GM18520 (cell line): ENCODE results near the gene SLC38A11.
"Not testable (repeated sequence)": the region's sequence is repeated elsewhere in the genome, so short reads cannot be mapped to it uniquely, and the experiment has no call there.

Experiments
- ATAC-seq: cut with Tn5 transposase; IDR thresholded peaks from one replicate; pipeline ENCODE4 v1.9.1; 2021; ENCODE audit not compliant: unreplicated experiment

SLC38A11 gene

GRCh38 chr2:164881524-164881923 is 73.8 kb downstream of the SLC38A11 start:
- no peak for ATAC-seq

GRCh38 chr2:164879901-164880535 is 75.3 kb downstream of the SLC38A11 start:
- no peak for ATAC-seq

GRCh38 chr2:164877927-164878326 is 77.4 kb downstream of the SLC38A11 start:
- no peak for ATAC-seq

- no peak for ATAC-seq
Observed at GRCh38 chr2:164877169-164877568, 78.2 kb downstream of the SLC38A11 start.

DNA sequence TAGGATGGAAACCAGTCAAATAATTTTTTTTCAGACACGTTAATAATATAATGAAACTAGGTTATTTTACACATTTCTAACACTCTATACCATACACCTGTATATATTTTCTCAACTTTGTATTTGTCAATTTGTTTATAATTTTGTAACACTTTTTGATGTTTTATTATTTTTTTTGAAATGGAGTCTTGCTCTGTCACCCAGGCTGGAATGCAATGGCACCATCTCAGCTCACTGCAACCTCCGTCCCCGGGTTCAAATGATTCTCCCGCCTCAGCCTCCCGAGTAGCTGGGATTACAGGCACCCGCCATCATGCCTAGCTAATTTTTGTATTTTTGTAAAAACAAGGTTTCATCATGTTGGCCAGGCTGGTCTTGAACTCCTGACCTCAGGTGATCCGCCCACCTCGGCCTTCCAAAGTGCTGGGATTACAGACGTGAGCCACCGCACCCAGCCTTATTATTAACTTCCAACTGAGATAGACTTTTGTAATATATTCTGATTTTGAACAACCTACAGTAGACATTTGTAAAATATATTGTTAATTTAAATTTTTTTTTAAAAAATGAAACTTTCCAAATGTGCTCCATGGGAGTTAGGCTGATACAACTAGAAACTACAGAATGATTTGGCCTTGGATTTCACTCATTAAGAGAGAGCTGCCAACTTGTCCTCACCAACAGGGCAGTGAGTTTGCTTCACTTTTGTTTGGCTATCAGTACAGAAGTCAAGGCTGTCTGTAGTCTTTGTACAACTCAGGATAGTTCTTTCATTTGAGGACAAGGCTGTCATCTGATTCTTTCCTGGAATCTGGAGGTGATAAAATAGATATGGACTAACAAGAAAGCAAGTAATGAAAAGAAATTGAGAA is 79.8 kb downstream of the SLC38A11 start:
- no peak for ATAC-seq

- no peak for ATAC-seq
Observed at GRCh38 chr2:164873210-164873908, 82.0 kb downstream of the SLC38A11 start.

DNA sequence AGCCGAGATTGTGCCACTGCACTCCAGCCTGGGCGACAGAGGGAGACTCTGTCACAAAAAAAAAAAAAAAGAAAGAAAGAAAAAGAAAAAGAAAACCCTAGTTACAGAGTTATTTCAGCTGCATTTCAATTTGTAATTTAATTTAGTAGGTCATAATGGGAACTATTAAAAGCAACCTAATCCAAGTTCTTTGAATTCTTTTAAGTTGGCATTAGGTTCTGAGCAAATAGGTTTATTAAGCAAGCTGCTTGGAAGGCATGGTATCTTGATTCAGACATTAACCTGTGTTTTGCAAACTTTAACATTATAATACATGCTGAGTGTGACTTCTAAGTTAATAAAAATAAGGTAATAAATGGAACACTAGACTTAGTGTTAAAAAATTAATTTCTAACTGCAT is 83.9 kb downstream of the SLC38A11 start:
- no peak for ATAC-seq

DNA sequence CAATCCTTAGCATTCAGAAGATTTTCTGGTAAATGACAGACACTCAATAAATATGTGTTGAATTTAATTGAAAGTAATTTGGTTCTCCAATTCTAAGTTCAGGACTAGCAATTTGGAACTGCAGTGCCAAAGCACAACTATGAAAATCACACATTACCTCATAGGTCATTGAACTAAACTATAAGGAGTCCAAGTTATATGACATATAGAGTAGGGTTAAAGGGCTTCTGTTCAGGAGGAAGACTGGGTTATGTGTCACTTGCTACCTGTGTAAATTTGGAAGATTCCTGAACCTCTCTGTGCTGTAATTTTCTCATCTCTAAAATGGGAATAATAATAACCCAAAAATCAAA is 85.9 kb downstream of the SLC38A11 start:
- no peak for ATAC-seq

DNA sequence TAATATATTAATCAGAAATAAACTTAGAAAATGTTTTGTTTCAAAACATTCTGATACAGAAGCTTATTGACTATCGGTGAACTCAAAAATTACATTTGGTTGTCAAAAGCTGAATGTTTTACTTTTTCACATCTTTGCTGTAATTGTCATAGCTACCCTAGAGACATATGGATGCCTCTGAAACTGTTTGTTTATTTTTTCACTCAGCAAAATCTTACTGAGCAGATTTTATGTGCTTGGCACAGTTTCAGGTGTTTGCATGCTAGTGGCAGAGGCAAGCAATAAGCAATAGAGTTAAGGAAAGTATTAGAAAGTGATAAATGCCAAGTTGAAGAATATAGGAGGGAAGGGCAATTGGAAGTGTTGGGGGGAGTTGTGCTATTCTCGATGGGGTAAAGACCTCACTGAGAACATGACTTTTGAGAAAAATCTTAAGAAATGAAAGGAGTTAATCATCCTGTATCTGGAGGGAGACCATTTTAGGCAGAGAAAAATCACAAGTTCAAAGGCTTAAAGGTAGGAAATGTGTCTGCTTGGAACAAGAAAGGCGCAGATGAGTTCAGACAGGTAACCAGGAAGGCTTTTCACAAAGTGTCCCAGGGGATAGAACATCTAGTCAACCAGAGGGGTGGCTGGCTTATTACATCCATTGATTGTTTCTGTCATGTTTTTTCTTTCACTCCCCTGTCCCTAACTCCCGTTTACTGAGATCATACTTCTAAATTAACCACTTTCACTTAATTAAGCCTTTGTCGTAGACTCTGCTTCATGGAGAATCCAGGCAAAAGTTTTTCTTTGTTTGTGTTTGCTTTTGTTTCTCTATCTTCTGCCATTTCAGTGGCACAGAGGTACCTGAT is 86.5 kb downstream of the SLC38A11 start:
- no peak for ATAC-seq

DNA sequence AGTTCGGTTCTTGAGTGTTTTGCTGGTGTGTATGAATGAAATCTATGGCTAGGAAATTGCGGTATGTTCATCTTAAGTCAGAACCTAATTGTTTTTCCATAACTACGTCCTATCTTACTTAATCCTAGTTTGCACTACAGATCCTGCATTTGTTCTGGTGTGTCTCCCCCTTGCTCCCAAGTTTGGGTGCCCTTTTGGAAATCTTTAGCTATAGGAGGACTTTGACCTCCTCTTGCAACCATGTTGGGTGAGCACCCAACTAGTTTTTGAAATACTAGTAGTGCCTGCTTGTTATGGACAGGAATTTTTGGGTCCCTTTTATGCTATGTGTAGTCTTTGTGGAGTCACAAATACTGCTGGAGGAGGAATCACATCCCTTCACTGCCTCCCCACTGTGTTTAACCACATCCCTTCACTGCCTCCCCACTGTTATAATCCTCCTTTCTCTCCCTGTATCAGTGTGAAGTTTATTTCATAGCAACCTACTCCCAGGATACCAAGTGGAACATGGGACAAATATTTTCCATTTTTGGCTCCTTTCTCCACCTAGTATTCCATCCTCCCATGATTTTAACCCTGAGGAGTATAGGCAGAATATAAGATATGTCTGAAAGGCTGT is 87.4 kb downstream of the SLC38A11 start:
- no peak for ATAC-seq

DNA sequence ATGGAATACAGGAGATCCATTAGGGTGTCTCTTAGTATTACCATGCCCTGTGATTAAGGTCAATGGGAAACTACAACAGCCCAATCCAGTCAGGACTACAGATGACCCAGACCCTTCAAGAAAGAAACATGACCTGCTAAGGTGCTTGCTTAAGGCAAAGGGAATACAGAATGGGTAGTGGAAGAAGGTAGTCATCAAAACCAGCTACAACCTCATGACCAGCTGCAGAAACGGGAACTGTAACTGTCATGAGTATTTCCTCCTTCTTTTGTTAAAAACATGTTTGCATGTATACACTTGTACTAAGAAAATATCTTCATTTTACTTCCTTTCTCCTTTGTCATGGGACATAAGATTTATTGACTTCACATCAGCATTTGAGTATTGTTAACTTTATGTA is 88.9 kb downstream of the SLC38A11 start:
- ATAC-seq = not testable (repeated sequence)

DNA sequence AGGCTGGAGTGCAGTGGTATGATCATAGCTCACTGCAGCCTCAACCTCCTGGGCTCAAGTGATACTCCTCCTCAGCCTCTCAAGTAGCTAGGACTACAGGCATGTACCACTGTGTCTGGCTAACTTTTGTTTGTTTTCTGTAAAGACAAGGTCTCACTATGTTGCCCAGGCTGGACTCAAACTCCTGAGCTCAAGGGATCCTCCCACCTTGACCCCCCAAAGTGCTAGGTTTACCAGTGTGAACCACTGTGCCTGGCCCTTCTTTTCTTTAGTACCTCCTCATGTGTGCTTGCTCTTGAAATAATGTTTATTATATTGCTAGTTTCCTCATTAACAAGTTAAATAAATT is 94.7 kb downstream of the SLC38A11 start:
- ATAC-seq = no peak

DNA sequence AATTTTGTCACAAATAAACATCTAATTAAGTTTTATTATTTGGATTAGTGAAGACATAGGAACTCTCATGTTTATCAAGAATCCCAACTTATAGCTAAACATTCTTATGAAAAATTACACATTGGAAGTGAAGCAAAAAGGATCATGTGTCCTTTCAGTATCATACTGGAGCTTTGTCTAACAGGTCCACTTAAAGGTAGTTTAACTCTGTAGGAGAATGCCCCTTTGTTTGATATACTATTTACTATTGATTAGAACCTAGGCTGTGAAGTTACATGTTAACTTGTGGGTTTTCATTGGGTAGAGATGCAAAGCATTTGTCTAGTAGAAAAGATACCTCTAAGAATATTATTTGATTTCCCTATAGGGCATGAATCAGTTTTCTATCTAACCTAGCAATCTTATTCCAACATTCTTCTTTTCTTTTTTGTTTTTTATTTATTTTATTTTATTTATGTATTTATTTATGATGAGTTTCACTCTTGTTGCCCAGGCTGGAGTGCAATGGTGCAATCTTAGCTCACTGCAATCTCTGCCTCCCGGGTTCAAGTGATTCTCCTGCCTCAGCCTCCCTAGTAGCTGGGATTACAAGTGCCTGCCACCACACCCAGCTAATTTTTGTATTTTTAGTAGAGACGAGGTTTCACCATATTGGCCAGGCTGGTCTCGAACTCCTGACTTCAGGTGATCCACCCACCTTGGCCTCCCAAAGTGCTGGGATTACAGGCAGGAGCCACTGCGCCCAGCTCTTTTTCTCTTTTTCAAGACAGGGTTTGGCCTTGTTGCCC is 95.2 kb downstream of the SLC38A11 start:
- not testable (repeated sequence) for ATAC-seq

DNA sequence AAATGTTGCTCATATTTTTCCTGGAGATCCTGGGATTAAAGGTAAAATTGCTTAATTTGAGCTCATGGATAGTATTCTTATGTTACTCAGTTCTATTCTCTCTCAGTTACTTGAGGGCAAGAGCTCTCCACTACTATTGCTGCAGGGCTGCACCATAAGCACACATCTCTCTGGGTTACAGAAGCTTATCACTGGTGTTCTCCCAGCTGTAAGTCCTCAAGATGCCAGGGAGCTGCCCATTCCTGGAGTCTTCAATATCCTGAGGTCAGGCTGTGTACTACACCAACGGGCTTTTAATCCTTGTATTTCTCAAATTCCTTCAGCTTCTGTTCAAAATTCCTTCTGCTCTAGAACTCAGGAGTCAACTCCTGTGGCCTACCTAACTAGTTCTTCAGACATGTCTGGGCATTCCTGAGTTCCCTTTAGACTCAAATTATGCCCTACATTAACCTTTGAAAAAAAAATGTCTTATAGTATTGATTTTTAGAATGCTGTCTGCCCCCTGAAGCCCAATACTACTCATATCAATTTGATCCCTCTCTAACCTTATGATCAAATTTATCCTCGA is 96.0 kb downstream of the SLC38A11 start:
- no peak for ATAC-seq

DNA sequence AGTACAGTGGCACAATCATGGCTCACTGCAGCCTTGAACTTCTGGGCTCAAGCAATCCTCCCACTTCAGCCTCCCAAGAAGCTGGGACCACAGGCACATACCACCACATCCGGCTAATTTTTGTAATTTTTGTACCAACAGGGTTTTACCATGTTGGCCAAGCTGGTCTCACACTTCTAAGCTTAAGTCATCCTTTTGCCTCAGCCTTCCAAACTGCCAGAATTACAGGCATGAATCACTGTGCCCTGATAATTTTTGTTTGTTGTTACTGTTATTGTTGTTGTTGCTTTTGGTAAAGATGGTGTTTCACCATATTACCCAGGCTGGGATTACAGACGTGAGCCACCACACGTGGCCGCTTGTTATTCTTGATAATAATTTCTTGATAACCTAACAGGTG is 103.2 kb downstream of the SLC38A11 start:
- ATAC-seq = no peak

- ATAC-seq = no peak
Observed at GRCh38 chr2:164850235-164850634, 105.1 kb downstream of the SLC38A11 start.

DNA sequence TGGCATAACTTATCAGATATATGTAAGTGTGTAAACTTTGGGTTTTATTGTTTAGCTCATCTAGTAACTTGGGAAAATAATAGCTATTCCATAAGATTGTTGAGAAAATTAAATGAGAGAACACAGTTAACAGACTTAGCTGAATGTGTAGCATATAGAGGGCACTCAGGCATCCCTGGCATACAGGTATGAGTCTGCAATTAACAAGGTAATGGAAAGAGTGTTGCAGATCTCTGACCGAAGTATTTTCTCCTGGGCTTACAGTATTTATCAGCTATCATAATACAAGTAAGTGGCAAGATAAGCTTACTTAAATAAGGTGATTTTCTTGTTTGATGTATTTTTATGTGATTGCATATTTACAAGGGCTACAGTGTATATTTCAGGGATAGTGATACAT is 105.8 kb downstream of the SLC38A11 start:
- ATAC-seq = no peak

GRCh38 chr2:164847981-164848741 is 107.2 kb downstream of the SLC38A11 start:
- ATAC-seq = no peak

DNA sequence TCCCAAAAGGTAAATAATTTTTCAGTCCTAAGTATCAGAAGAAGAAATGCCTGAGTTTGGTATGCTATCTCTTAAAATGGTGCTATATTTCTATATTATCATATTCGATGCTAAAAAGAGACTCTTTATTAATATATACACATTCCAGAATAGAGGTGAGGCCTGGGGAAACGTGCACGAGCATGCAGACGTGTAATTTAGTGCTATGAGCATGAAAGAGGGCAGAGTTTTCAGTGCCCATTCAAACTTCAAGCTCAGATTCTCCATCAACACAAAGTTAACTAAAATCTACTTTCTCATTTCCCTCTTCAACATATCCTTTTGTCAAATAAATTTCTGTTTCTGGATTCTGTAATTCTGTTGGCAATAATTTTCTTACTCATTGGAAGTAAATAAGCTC is 108.0 kb downstream of the SLC38A11 start:
- ATAC-seq = no peak
